Endothelial cell of umbilical vein (primary cell): Measurements from ENCODE around the gene CELSR1. TPM values are rescaled to one million over a fixed set of nuclear protein-coding genes. Genes with fewer than 3 reads are reported as not detected.

ENCODE experiments used
- BruUV-seq: library from RNA; stranded (reverse); fragments of 400-500 nt; replicated peaks from 2 replicates; lab custom pipeline; 2021; lab: Mats Ljungman, UMichigan
- CTCF ChIA-PET: fragments of 300-600, 350-600 bp; sonication (Branson Sonifier 250); formaldehyde crosslinking; loops from one replicate; lab custom pipeline; 2021; ENCODE audit warnings: antibody characterized with exemption, inconsistent platforms; lab: Charles Lee
- POLR2A ChIA-PET: fragments of 300-600, 350-600 bp; sonication (Branson Sonifier 250); formaldehyde crosslinking; loops from one replicate; lab custom pipeline; 2021; ENCODE audit warnings: antibody characterized with exemption, inconsistent platforms; lab: Charles Lee
- DNase-seq: peaks from one replicate; pipeline ENCODE4 v3.0.0-alpha.2; 2011; ENCODE audit warnings: low read depth, low spot score
- FAIRE-seq: peaks from 2 replicates; lab custom pipeline; 2011; peaks lifted over from hg19 to GRCh38; lab: Jason Lieb, UNC
- H2AFZ ChIP-seq: 2 replicates; pipeline ENCODE4 v1.6.0; 2012; ENCODE audit warnings: low read depth, low read length, control low read depth, inconsistent platforms
- H3K27ac ChIP-seq: 2 replicates; pipeline ENCODE4 v1.5.1; 2011; ENCODE audit warnings: low read depth, mild to moderate bottlenecking, control low read depth, low read length, moderate library complexity; ENCODE audit not compliant: insufficient read depth
- H3K27me3 ChIP-seq, 2 experiments: 2 replicates each; pipeline versions ENCODE4 v1.6.0 to v1.6.1; 2011; ENCODE audit warnings: low read length in 2 of 2, mixed read lengths in 1 of 2; ENCODE audit not compliant: control insufficient read depth in 2 of 2, insufficient read depth in 2 of 2
- H3K36me3 ChIP-seq, 2 experiments: 2 replicates in 1 of 2; 3 replicates in 1 of 2; pipeline ENCODE4 v1.5.1; 2011; ENCODE audit warnings: low read length in 2 of 2, mild to moderate bottlenecking in 1 of 2, moderate library complexity in 1 of 2; ENCODE audit not compliant: control insufficient read depth in 2 of 2, insufficient read depth in 2 of 2; ENCODE audit errors: extremely low read depth in 1 of 2
- H3K4me1 ChIP-seq: 3 replicates; pipeline ENCODE4 v1.5.1; 2011; ENCODE audit warnings: mild to moderate bottlenecking, low read length; ENCODE audit not compliant: control insufficient read depth, insufficient read depth; ENCODE audit errors: extremely low read depth
- H3K4me2 ChIP-seq: 2 replicates; pipeline ENCODE4 v1.6.1; 2011; ENCODE audit warnings: low read length, control low read depth, mixed read lengths; ENCODE audit not compliant: insufficient read depth
- H3K4me3 ChIP-seq, 3 experiments: fragments of 200-600 bp in 1 of 3; sonication (generic), shearing (Covaris generic) in 1 of 3; replicated peaks in 1 of 3; 2 replicates each; pipeline ENCODE4 v1.5.1; 2011 to 2016; ENCODE audit warnings: control low read depth in 3 of 3, low read length in 3 of 3, mild to moderate bottlenecking in 2 of 3, inconsistent platforms in 1 of 3, low read depth in 1 of 3, moderate library complexity in 1 of 3; ENCODE audit not compliant: insufficient read depth in 1 of 3
- H3K79me2 ChIP-seq: 2 replicates; pipeline ENCODE4 v1.6.0; 2012; ENCODE audit warnings: low read length, inconsistent platforms; ENCODE audit not compliant: control insufficient read depth, insufficient read depth
- H3K9ac ChIP-seq: replicated peaks from 2 replicates; pipeline ENCODE3; 2011; ENCODE audit warnings: low read length, control low read depth; ENCODE audit not compliant: insufficient read depth; ENCODE audit errors: extremely low read depth
- H3K9me1 ChIP-seq: replicated peaks from 3 replicates; pipeline ENCODE4 v1.6.0; 2011; ENCODE audit warnings: mild to moderate bottlenecking, low read length; ENCODE audit not compliant: control insufficient read depth, insufficient read depth; ENCODE audit errors: extremely low read depth
- H3K9me3 ChIP-seq: replicated peaks from 2 replicates; pipeline ENCODE4 v1.5.1; 2012; ENCODE audit warnings: low read length, inconsistent platforms; ENCODE audit not compliant: control insufficient read depth, insufficient read depth
- H4K20me1 ChIP-seq: replicated peaks from 2 replicates; pipeline ENCODE3; 2011; ENCODE audit warnings: mild to moderate bottlenecking, low read length; ENCODE audit not compliant: control insufficient read depth, insufficient read depth; ENCODE audit errors: extremely low read depth
- EZH2 ChIP-seq: IDR thresholded peaks from 2 replicates; pipeline ENCODE4 v1.6.1; 2012; ENCODE audit warnings: borderline replicate concordance, low read depth, mild to moderate bottlenecking, moderate library complexity, low read length, inconsistent platforms; ENCODE audit not compliant: severe bottlenecking
- MYC ChIP-seq: IDR thresholded peaks from one replicate; pipeline ENCODE4 v1.6.1; 2011; ENCODE audit warnings: mild to moderate bottlenecking, low read depth, low read length
- POLR2A ChIP-seq: IDR thresholded peaks from 2 replicates; pipeline ENCODE4 v1.6.1; 2012; ENCODE audit warnings: low read depth, mild to moderate bottlenecking, control low read depth, low read length
- POLR2AphosphoS5 ChIP-seq: IDR thresholded peaks from 2 replicates; pipeline ENCODE4 v1.6.1; 2012; ENCODE audit warnings: low read depth, mild to moderate bottlenecking, control low read depth, low read length, moderate library complexity; ENCODE audit not compliant: insufficient read depth
- dilution Hi-C: fragments of 300-500 bp; cut with MboI; formaldehyde crosslinking; loops from one replicate; pipeline ENCODE4 v1.15.0; 2019; ENCODE audit warnings: low sequenced_read_pairs; ENCODE audit not compliant: extremely low pct_ligation_motif_present
- intact Hi-C: fragments of 100-400 bp; cut with micrococcal nuclease; formaldehyde crosslinking; loops from one replicate; pipeline ENCODE4 v1.10.0; 2022
- polyA plus RNA-seq, 4 experiments: library from polyadenylated mRNA; depleted of rRNA in 3 of 4; stranded (reverse) in 3 of 4; unstranded in 1 of 4; fragments of >200 nt; gene quantifications; 2 replicates each; pipeline versions ENCODE4 v1.2.1 to v1.2.3, GENCODE V29; 2011 to 2012; ENCODE audit warnings: missing spikeins in 1 of 4
- total RNA-seq: library from RNA; stranded (reverse); gene quantifications from 2 replicates; pipeline ENCODE4 v1.2.3, GENCODE V29; 2021
- TF ChIP-seq, protein P1 (sequence below): IDR thresholded peaks from 2 replicates; pipeline ENCODE4 v1.6.1; 2011; ENCODE audit not compliant: insufficient read depth, insufficient read length
- TF ChIP-seq, protein P2 (sequence below), 2 donors: IDR thresholded peaks; 1 replicate in 1 of 2; 2 replicates in 1 of 2; pipeline ENCODE4 v1.5.1; 2011; ENCODE audit warnings: low read length in 2 of 2, mild to moderate bottlenecking in 2 of 2, moderate library complexity in 2 of 2, control low read depth in 1 of 2, inconsistent platforms in 1 of 2, low read depth in 1 of 2; ENCODE audit not compliant: insufficient read depth in 1 of 2; ENCODE audit errors: extremely low read depth in 1 of 2

Gene CELSR1
- total and polyA plus RNA-seq, 2 donors (not counting 3 experiments of a cell fraction or from before 2014, with no cell fraction given): 3.7 to 5.4 TPM

DNA sequence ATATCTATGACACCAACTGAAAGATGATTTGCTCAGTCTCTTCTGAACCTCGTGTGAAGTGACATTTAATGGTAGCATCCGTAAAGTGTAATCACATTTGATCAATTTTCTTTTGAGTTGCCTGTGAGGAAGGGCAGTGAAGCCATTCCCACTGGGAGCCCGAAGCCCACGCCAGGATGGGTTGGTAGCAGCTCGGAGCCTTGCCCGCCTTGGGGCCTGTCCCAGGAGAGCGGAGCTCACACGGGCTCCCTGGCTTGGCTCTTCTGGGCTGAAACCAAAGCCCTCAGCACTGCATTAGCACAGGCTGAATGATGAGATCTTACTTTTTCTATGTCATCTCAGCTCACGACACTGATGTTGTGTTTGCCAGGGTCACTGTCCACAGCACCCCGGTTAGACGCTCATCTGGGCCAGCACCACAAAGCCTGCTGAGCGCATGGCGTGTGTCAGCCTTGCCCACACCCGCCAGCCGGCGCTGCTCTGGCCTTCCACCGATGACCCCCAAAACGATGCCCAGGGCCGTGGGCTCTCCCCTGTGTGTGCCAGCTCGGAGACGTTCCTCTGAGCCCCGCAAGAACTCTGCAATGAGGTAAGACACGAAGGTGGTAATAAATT, 211.2 kb downstream of the CELSR1 start:
- intact Hi-C loops: no loop called here
- Histone ChIP-seq H3K4me3 (no peak overlapping the region), H3K79me2 (peaks cover 2% of the 10 kb centered on the region), H3K9me1 (no peaks in the 10 kb centered on the region), H3K4me2 (no peak overlapping the region), H3K27ac (no peak overlapping the region), H3K36me3 (peaks cover 3 to 6% of the 10 kb centered on the region in 2 experiments), H3K9me3 (no peaks in the 10 kb centered on the region), H3K9ac (no peak overlapping the region), H4K20me1 (no peaks in the 10 kb centered on the region), H3K4me1 (no peaks in the 10 kb centered on the region), H3K27me3 (no peaks in the 10 kb centered on the region), H2AFZ (no peak overlapping the region)
- BruUV-seq: no TSS peak
- CTCF ChIA-PET: interaction anchor here (0.6 kb wide), 1 partner anchor 11 kb away, joined by 3 read pairs; no protein-coding TSS in a partner anchor
- no peak for DNase-seq
- no peak for FAIRE-seq
- POLR2A ChIA-PET: no interaction called here
- TF ChIP-seq MYC (no peak), EZH2 (no peak), POLR2AphosphoS5 (no peak), POLR2A (no peak)
- TF ChIP-seq, protein P1, sequence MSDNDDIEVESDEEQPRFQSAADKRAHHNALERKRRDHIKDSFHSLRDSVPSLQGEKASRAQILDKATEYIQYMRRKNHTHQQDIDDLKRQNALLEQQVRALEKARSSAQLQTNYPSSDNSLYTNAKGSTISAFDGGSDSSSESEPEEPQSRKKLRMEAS: no peak
- TF ChIP-seq, protein P2, sequence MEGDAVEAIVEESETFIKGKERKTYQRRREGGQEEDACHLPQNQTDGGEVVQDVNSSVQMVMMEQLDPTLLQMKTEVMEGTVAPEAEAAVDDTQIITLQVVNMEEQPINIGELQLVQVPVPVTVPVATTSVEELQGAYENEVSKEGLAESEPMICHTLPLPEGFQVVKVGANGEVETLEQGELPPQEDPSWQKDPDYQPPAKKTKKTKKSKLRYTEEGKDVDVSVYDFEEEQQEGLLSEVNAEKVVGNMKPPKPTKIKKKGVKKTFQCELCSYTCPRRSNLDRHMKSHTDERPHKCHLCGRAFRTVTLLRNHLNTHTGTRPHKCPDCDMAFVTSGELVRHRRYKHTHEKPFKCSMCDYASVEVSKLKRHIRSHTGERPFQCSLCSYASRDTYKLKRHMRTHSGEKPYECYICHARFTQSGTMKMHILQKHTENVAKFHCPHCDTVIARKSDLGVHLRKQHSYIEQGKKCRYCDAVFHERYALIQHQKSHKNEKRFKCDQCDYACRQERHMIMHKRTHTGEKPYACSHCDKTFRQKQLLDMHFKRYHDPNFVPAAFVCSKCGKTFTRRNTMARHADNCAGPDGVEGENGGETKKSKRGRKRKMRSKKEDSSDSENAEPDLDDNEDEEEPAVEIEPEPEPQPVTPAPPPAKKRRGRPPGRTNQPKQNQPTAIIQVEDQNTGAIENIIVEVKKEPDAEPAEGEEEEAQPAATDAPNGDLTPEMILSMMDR (IDR thresholded peaks at IDR 0.05; ENCODE audit: extremely low read depth in 1 of 2, insufficient read depth in 1 of 2, low read depth in 1 of 2, low read length in 2 of 2): no peak
- dilution Hi-C loops: no loop called here
